NCI-H1048 (cell line): ENCODE data around the gene CCR4.
"Not testable (repeated sequence)": the region's sequence is repeated elsewhere in the genome, so short reads cannot be mapped to it uniquely, and the experiment has no call there.

ENCODE experiments used
- DNase-seq: peaks from one replicate; lab custom pipeline; 2025; lab: John Stamatoyannopoulos, UW

Gene CCR4

DNA sequence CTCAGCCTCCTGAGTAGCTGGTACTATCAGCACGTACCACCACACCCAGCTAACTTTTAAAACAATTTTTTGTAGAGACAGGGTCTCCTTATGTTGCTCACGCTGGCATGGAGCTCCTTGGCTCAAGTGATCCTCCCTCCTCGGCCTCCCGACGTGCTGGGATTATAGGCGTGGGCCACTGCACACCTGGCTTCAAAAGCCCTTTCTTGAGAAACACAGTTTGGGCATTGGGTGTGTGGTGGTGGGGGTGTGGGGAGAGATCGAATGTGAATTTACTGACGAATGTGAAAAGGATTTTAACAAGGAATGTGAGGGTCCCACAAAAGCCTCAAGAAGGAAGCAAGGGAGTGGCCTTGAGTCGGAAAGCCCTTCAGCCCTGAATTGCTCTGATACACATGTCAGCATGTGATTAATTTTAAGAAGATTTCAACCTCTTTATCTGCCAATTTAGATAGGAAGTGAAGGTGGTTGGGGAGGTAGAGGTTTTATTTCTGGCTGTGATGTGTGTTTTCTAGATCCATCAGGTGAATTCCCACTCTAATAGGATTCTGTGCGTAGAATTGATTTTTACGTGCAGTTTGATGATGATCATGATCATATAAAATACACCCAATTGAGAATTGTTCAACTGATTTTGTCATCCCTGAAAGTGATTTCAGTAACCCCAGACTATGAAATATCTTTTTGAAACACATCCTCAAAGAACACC, 1.1 kb downstream of the CCR4 start:
- DNase-seq, result no peak

DNA sequence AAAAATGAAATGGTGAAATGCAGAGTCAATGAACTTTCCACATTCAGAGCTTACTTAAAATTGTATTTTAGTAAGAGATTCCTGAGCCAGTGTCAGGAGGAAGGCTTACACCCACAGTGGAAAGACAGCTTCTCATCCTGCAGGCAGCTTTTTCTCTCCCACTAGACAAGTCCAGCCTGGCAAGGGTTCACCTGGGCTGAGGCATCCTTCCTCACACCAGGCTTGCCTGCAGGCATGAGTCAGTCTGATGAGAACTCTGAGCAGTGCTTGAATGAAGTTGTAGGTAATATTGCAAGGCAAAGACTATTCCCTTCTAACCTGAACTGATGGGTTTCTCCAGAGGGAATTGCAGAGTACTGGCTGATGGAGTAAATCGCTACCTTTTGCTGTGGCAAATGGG, 3.1 kb downstream of the CCR4 start:
- DNase-seq, result no peak

DNA sequence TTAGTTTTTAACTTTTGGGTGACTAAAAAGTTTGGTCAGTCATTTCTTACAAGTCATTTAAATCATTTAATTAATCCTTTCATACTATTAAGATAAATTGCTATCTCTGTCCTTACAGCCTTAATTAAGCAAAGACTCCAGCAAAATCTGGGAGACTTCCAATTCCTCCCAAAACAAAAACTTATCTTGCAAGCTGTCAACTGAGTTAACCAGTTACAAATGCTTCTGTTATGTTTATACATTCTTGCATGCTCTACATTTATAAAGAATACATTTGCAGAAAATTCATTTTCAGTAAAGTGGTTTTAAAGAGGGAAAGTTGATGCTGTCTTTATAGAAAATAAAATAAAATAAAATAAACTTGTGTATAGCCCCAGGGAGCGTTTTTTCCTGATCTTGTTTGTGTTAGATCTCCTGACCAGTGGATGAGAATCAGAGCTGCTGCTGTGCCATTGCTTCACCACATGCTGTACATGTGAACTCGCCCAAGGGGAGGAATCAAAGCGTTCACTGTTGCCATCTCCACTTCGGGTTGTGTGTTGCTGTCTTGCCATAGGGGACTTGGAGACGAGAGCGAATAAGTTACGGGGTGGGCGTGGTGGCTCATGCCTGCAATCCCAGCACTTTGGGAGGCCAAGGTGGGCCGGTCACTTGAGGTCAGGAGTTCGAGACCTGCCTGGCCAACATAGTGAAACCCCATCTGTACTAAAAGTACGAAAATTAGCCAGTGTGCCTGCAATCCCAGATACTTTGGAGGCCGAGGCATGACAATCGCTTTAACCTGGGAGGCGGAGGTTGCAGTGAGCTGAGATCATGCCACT, 5.5 kb downstream of the CCR4 start:
- no peak for DNase-seq

DNA sequence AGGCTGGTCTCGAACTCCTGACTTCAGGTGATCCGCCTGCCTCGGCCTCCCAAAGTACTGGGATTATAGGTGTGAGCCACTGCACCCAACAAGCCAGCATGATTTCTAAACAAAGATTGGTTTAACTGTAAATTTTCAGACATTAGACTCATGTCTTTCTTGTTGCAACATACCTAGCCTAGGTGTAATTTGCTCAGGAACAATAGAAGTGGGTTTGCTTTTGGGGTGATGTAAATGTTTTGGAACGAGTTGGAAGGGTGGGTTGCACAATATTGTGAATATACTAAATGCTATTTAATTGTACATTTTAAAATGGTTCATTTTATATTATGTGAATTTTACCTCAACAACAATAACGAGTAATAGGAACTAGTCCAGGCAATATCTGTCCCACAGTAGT, 7.1 kb downstream of the CCR4 start:
- DNase-seq, result no peak

DNA sequence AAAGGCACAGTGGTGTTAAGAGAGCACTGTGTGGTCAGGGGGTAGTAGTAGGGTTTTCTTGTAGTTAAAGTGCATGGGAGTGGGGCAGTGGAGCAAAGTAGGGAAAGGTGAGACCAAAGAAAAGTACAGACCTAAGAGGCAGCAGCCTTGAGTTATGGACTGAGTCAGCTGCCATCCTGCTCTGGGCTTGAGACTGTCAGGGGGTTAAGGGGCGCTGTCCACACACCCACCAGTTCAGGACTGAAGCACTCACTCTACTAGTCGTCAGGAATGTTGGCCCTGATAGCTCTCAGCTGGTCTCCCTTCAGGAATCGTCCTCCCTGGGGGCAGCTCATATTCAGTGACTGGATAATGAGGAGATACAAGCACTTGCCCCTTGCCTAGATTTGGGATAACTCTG, 7.9 kb downstream of the CCR4 start:
- DNase-seq, result no peak

DNA sequence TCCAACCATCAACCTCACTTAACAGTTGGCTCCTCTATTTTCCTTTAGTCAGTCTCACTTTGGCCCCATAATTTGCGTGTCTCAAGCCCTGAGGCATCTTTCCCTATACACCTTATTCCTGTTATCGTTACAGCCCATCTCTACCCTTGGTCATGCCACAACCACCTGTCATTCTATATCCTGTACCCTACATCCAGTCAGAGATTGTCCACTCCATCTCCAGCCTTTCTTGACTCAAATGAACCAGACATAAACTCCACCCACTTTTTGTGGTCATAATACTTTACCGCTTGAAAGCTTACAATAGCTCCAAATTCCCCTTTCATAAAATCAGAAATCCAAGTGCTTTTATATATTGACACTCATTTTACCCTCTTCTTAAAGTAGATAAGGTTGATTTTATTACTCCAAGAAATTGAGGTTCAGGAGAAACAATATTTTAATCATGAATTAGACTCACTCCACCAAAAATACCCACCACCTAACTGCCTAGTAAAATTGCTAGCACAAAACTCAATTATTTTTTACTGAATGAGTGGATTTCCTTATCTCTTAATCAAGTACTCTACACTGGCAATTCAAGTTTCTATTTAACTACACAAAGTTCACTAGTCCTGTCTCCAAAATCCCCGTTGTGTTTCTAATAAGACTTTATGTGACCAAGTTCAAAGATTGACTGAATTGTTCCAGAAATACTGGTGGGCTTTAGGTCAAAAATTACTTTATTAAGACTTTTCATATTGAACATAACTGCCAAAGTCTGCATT, 9.1 kb downstream of the CCR4 start:
- DNase-seq, result no peak

DNA sequence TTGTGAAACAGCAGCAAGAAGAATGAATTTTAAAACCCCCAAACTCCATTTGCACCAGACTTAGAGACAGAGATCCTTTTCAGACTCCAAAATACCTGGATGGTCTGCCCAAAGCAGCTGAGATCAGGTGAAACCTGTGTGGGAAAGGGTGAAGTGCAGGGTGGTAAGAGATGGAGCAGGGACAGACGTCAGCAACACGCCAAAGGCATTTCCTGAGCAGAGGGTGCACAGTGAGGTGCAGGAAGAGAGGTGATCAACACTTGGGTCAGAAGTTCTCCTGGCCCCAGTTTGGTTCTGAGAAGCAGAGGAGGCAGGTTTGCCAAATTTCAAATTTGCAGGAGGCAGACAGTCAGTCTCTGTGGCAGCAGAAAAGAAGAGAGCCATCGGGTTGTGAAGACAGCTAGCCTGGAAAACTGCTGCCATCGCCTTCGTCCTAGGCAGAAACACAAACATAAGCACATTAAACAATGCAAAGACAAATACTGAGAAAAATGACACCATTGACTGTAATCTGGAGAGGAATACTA, 9.8 kb downstream of the CCR4 start:
- no peak for DNase-seq

DNA sequence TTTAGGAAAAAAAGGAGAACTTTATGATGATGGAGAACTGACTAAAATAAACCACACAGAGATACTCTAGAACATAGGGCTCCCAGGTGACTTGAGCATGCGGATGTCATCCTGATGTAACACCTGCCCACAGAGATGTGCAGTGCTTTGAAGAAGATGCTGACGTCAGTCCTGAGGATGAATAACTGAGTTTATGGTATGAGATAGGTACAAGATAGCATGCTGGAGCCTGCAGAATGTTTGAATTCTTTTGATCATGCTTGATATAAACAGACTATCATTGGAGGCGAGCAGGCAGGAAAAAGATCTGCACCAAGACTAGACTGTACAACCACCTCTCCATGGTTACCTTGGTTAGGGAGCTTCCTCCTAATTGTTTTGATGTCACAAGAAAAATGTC, 12.4 kb downstream of the CCR4 start:
- no peak for DNase-seq

DNA sequence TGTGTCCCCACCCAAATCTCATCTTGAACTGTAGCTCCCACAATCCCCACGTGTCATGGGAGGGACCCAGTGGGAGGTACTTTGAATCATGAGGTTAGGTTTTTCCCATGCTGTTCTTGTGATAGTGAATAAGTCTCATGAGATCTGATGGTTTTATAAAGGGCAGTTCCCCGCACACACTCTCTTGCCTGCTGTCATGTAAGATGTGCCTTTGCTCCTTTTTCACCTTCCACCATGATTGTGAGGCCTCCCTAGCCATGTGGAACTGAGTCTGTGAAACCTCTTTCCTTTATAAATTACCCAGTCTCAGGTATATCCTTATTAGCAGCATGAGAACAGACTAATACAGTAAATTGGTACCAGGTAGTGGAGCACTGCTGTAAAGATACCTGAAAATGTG, 13.3 kb downstream of the CCR4 start:
- DNase-seq, result not testable (repeated sequence)

DNA sequence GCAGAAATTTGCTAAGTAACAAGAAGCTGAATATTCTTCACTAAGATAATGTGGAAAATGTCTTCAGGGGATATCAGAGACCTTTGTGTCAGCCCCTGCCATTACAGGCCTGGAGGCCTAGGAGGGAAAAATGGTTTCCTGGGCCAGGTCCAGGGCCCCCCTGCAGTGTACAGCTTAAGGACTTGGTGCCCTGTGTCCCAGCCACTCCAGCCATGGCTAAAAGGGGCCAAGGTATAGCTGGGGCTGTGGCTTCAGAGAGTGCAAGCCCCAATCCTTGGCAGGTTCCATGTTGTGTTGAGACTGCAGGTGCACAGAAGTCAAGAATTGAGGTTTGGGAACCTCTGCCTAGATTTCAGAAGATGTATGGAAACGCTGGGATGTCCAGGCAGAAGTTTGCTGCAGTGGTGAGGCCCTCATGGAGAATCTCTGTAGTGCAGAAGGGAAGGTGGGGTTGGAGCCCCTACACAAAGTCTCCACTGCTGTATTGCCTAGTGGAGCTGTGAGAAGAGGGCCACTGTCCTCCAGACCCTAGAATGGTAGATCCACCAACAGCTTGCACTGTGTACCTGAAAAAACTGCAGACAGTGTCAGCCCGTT, 14.3 kb downstream of the CCR4 start:
- DNase-seq, result not testable (repeated sequence)

DNA sequence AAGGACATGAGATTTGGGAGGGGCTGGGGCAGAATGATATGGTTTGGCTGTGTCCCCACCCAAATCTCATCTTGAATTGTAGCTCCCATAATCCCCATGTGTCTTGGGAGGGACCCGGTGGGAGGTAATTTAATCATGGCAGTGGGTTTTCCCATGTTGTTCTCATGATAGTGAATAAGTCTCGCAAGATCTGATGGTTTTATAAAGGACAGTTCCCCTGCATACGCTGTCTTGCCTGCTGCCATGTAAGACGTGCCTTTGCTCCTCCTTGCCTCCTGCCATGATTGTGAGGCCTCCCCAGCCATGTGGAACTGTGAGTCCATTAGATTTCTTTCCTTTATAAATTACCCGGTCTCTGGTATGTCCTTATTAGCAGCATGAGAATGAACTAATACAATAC, 15.2 kb downstream of the CCR4 start:
- DNase-seq, result not testable (repeated sequence)

DNA sequence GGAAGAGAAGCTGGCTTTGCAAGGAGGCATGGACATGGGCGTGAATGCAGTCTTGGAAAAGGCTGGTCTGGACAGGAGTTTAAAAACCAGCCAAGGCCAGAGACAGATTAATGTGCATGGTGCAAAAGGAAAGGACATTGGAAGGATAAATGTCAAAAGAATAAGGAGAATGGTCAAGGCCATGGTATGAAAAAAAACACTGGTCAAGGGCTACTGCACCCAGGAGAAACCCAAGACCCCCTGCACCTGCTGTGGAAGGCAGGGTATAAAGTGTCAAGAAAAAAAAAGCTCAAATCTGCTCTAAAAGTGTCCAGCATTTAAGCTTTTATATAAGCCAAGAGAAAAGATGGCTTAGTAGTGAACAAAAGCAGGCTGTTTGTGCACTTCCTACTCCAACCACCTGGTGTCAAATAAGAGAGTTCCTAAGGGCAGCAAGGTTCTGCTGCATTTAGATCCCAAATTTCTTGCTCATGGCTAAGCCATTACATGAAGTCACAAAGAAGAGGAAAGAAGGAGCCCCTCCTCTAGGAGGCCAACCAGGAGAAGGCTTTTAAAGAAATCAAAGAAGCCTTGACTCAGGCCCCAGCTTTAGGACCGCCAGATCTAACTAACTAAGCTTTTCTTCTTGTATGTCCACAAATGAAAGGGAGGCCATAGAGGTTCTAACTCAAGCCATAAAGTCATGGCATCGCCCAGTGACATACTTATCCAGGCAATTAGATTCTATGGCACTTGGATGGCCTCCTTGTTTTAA, 16.9 kb downstream of the CCR4 start:
- DNase-seq, result no peak

DNA sequence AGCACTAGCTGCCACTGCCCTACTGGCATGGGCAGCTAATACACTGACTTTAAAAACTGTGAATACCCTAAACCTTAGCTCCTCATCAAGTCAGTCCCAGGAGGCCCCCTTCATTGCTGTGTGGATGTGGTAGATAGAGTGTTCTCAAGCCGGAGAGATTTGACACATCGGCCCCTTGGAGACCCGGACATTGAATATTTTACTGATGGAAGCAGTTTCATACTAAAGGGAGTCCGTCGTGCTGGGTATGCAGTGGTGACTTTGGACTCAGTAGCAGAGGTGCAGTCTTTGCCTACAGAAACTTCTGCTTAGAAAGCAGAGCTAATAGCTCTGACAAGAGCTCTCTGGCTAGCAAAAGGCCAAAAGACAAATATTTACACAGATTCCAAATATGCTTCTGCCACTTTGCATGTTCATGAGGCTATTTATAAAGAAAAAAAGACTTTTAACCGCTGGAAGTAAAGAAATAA, 17.5 kb downstream of the CCR4 start:
- DNase-seq, result no peak

DNA sequence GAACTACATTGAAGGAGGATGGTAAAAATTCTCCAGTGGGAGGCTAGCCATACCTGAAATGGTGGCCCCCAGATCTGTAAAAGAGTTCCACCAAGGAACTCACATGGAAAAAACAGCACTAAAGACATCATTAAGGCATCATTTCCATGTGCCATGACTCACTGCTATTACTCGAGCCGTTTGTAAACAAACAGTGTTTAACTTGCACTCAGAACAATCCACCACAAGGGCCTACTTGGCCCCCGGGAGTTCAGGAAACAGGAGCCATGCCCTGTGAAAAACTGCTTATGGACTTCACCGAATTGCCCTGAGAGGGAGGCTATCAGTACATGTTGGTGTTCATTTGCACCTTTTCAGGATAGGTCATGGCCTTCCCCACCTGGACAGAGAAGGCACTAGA, 18.2 kb downstream of the CCR4 start:
- DNase-seq, result no peak

DNA sequence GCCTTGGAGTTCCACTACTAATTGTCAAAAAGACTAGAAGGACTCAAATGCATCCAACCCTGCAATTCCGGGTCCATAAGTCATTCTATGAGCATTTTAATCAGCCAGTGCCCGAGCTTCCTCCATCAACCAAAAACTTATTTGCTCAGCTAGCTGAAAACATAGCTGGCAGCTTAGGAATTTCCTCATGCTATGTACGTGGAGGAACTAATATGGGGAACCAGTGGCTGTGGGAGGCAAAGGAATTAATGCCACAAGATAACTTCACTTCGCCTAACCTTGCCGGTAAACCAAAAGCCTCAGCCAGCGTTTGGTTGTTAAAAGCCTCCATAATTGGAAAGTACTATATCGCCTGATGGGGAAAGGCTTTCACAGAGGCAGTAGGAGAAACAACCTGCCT, 19.8 kb downstream of the CCR4 start:
- DNase-seq, result not testable (repeated sequence)

DNA sequence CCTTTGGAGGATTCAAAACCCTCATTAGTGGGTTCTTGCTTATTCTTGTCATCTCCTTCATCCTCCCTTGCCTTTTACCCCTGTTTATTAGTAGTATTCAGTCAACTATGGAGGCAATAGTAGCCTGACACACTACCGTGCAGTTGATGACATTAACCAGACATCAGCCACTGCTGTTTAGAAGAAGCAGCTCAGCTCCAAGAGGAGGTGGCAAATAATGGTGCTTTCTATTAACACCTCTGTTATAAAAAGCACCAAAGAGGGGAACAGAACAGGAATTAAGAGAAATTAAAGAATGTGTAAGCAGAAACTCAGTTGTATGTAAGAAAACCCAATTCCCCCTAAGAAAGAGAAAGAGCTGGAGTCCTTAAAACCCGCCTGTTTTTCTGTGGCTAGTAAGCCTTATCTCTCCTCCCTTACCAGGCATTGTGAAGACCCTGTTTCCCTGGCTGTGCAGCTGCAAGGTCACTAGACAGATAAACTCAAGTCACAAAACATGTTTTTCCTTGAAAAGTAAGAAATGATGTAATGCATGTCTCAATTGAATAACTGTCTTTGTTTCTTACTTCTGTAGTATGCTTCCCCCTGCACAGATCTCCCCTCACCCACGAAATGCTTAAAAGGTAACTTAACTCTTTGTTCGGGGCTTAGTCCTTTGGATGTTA, 21.2 kb downstream of the CCR4 start:
- DNase-seq, result no peak

DNA sequence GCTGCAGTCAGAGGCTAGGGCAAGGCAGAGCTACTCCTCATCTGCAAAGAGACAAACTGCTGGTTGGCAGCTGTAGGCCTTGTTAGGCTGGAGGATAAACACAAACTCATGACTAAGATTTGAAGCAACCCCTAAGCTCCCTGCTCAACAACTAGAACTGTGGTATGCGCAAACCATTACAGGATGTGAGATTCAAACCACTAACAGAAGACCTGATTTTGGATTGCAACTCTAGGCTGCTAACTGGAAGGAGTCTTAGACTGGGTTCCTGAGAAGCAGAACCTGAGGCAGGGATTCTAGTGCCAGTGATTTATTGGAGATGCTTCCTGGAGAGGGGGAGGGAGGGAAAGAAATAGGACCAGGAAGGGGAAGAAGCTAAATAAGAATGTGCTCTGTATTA, 22.5 kb downstream of the CCR4 start:
- no peak for DNase-seq

DNA sequence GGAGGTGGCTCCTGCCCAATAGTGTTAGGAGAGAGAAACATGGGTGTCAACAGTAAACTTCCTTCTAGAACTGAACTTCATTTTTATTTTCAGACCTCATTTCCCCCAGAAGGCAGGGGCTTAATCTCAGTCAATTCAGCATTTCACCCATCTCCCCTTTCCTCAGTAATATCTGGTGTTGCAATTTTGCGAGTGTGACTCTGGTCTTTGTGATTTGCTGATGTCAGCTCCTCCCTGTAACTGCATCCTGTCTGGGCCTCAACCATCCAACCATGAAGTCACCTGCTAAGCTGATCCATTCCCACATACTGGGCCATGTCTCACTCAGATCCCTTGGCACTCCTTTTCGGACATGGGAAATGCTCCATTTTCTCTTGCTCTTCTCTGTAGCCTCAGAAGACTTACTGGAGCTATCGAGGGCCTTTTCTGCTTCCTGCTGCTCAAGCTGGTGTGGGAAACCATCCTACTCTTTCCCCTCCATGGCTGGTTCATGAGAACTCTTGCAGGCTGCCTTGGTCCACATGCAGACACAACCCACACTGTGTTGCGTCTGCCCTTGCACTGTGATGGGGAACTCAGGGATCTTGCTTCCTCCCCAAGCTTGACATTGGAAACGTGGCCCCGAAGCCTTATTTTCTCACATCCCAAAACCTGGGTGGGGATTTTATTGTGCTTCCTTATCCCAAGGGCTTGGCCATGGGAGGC, 24.6 kb downstream of the CCR4 start:
- DNase-seq, result no peak

DNA sequence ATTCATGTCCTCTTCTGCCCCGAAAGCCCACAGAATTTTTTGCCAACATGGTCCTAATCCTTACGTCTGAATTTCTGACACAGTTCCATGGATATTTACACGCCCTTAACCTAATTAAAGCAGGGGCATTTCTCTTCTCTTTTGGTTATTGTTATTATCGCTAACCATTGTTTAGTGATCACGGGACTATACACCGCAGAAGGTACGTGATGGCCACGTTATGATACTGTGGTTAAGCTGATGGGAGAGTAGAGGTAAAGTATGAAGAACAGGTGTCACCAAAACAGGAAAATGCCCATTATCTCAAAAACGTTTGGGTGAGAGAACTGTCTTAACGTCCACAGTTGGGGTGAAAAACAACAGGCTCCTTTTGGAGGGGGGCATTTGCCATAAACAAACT, 26.4 kb downstream of the CCR4 start:
- DNase-seq, result no peak

DNA sequence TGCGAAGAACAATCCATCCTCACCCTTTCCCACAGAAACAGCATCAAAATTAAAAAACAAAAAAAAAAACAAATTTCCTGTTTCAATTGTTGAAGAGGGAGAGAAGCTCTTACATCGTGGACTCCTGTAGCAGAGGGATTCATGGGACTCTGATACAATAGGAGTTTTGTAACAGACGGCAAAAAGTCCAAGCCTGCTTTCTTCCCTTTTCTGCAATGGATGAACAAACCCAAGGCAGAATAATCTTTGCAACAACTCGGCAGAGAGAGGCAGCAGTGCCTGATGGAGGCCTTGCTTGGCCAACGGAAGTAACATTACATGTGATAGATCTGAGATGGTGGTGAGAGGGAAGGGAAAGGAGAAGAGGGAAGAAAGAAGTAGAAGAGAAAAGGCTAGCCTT, 26.9 kb downstream of the CCR4 start:
- DNase-seq, result no peak
